ENCODE measurements around the gene TLE7.

The TLE7 gene

GRCh38 chr16:71449020-71449419, 7.2 kb upstream of the TLE7 start:
- TF ChIP-seq EZH2 (IDR thresholded peaks at IDR 0.05; ENCODE audit: borderline replicate concordance, low read depth, low read length, severe bottlenecking) (no peak), CTCF (IDR thresholded peaks at IDR 0.05; ENCODE audit: borderline replicate concordance, extremely low read depth, low read length, poor library complexity, severe bottlenecking) (no peak)
- no peaks in the 10 kb centered on the region for H3K27me3 ChIP-seq (ENCODE audit: insufficient read depth, low read length, poor library complexity)
- H3K4me2 ChIP-seq (ENCODE audit: insufficient read depth, low read length): no peak overlapping the region
- DNase-seq (no peak), ATAC-seq (ENCODE audit: insufficient read depth, low read depth) (no peak)
- no peak overlapping the region for H2AFZ ChIP-seq (ENCODE audit: low read depth, low read length)
- H3K9ac ChIP-seq (ENCODE audit: low read depth, low read length): no peak overlapping the region
- no peak overlapping the region for H3K4me3 ChIP-seq (ENCODE audit: low read depth in 1 of 2, low read length in 2 of 2)
- peaks cover 60% of the 10 kb centered on the region for H3K36me3 ChIP-seq (ENCODE audit: insufficient read depth, low read length)
- H3K4me1 ChIP-seq (ENCODE audit: insufficient read depth, low read length): no peaks in the 10 kb centered on the region
- H3K9me3 ChIP-seq (ENCODE audit: insufficient read depth, low read length, severe bottlenecking): peaks cover 31% of the 10 kb centered on the region
- H4K20me1 ChIP-seq (ENCODE audit: insufficient read depth, low read length): no peaks in the 10 kb centered on the region
- H3K27ac ChIP-seq (ENCODE audit: low read length): no peak overlapping the region
- H3K79me2 ChIP-seq (ENCODE audit: insufficient read depth, low read length): no peaks in the 10 kb centered on the region

GRCh38 chr16:71448274-71448866, 6.5 kb upstream of the TLE7 start:
- no peaks in the 10 kb centered on the region for H3K4me1 ChIP-seq (ENCODE audit: insufficient read depth, low read length)
- H4K20me1 ChIP-seq (ENCODE audit: insufficient read depth, low read length): no peaks in the 10 kb centered on the region
- no peaks in the 10 kb centered on the region for H3K27me3 ChIP-seq (ENCODE audit: insufficient read depth, low read length, poor library complexity)
- no peaks in the 10 kb centered on the region for H3K79me2 ChIP-seq (ENCODE audit: insufficient read depth, low read length)
- no peak overlapping the region for H3K9ac ChIP-seq (ENCODE audit: low read depth, low read length)
- ATAC-seq (ENCODE audit: insufficient read depth, low read depth) (no peak), DNase-seq (no peak)
- H3K36me3 ChIP-seq (ENCODE audit: insufficient read depth, low read length): peaks cover 53% of the 10 kb centered on the region
- H3K4me3 ChIP-seq (ENCODE audit: low read depth in 1 of 2, low read length in 2 of 2): no peak overlapping the region
- TF ChIP-seq EZH2 (IDR thresholded peaks at IDR 0.05; ENCODE audit: borderline replicate concordance, low read depth, low read length, severe bottlenecking) (no peak), CTCF (IDR thresholded peaks at IDR 0.05; ENCODE audit: borderline replicate concordance, extremely low read depth, low read length, poor library complexity, severe bottlenecking) (no peak)
- no peak overlapping the region for H3K4me2 ChIP-seq (ENCODE audit: insufficient read depth, low read length)
- no peak overlapping the region for H2AFZ ChIP-seq (ENCODE audit: low read depth, low read length)
- H3K9me3 ChIP-seq (ENCODE audit: insufficient read depth, low read length, severe bottlenecking): peaks cover 31% of the 10 kb centered on the region
- no peak overlapping the region for H3K27ac ChIP-seq (ENCODE audit: low read length)

GRCh38 chr16:71443714-71444113, 1.9 kb upstream of the TLE7 start:
- H3K4me1 ChIP-seq (ENCODE audit: insufficient read depth, low read length): no peaks in the 10 kb centered on the region
- H3K27me3 ChIP-seq (ENCODE audit: insufficient read depth, low read length, poor library complexity): no peaks in the 10 kb centered on the region
- no peak for TF ChIP-seq EZH2 (IDR thresholded peaks at IDR 0.05; ENCODE audit: borderline replicate concordance, low read depth, low read length, severe bottlenecking)
- no peak for TF ChIP-seq CTCF (IDR thresholded peaks at IDR 0.05; ENCODE audit: borderline replicate concordance, extremely low read depth, low read length, poor library complexity, severe bottlenecking)
- H4K20me1 ChIP-seq (ENCODE audit: insufficient read depth, low read length): no peaks in the 10 kb centered on the region
- H3K27ac ChIP-seq (ENCODE audit: low read length): no peak overlapping the region
- H3K9ac ChIP-seq (ENCODE audit: low read depth, low read length): no peak overlapping the region
- no peak overlapping the region for H3K4me3 ChIP-seq (ENCODE audit: low read depth in 1 of 2, low read length in 2 of 2)
- ATAC-seq (ENCODE audit: insufficient read depth, low read depth): no peak
- no peaks in the 10 kb centered on the region for H3K79me2 ChIP-seq (ENCODE audit: insufficient read depth, low read length)
- H3K4me2 ChIP-seq (ENCODE audit: insufficient read depth, low read length): no peak overlapping the region
- peaks cover 9% of the 10 kb centered on the region; the same call in 1 of the 2 replicates for H3K36me3 ChIP-seq (ENCODE audit: insufficient read depth, low read length)
- peaks cover 10% of the 10 kb centered on the region for H3K9me3 ChIP-seq (ENCODE audit: insufficient read depth, low read length, severe bottlenecking)
- H2AFZ ChIP-seq (ENCODE audit: low read depth, low read length): no peak overlapping the region
- DNase-seq: no peak
